GM19025 (cell line): ENCODE measurements around the gene LRRC28.

Source experiments
- ATAC-seq: cut with Tn5 transposase; IDR thresholded peaks from one replicate; pipeline ENCODE4 v1.9.1; 2021; ENCODE audit warnings: mild to moderate bottlenecking, low read depth, moderate library complexity; ENCODE audit not compliant: unreplicated experiment

LRRC28 gene

DNA sequence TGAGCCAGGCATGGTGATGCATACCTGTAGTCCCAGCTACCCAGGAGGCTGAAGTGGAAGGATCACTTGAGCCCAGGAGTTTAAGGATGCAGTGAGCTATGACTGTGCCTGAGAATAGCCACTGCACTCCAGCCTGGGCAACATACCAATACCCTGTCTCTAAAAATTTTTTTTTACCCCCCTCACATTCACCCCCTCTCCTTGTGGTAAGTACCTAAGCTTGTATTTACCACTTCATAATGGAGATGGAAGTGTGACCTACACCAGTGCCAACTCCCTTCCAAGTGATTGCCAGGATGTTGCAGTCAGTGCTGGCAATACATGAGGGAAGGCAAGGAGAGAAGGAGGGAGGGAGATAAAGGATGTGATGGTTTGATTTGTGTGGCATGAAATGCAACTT is 84.2 kb downstream of the LRRC28 start:
- ATAC-seq: no peak

DNA sequence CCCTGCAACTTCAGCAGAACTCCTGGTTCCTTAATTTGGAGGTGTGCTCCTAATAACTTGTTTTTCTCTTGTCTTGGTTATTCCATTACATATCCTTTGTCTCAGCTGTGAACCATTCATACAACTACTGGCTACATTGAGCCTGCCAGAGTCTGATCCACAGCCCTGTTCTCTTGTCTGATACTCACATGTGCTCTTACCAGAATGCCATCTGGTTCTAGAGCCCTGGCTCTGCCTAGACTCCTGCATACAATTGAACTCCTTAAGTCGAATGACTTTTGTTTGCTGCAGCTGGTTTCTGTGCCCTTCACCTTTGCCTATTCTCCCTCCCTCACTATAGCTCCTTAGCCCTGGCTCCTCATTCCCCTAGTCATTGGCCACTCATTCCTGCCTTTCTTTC is 85.5 kb downstream of the LRRC28 start:
- no peak for ATAC-seq

DNA sequence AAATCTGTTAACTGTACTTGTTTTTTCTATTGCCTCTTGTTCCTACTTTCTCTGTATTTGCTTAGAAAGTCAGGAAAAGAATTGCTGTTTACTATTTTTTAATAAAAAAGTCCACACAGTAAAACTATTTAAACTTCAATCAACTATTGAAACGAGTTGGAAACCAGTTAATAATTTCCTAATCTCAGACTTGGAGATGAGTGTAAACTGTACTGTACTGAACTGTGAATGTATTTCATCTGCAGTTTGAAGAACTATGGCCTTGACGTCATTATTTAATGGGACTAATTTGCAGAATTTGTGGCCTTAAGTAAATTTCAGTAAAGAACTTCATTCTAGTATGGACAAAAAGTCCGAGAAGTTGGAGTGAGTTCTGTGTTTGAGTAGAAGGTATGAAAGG is 89.1 kb downstream of the LRRC28 start:
- no peak for ATAC-seq

DNA sequence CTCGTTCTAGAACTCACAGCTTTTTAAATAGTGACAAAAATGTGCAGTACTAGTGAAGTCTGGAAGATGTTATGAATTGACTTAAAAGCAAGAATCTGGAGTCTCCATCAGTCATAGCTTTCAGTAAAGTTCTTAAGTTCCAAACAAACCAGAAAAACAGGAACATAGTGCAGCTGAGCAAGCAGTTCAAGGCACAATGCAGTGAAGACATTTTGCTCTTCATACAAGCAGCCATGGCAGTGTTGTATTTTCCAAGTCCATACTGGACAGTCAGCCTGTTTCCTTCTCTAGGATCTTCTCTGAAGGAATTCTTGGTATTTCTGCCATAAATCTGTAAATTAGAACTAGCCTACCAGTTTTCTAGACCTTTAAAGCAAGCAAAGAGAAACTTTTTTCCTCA is 90.5 kb downstream of the LRRC28 start:
- no peak for ATAC-seq

DNA sequence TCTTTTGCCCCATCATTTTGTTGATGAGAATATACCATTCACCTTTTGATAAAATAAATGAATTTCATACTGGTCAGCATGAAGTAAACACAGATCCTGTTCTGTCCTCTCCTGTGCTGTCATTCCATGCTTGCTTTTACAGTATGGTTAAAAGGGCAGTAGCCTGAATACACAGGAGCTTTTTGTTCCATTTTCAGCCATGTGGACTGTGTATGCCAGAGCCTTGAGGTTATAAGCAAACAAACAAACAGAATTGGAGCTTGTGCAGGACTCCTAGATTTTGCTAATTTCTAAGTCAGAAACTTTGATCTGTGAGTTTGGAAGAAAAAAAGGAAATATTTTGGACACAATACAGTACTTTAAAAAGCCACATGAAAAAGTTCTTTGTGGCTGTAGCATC is 91.9 kb downstream of the LRRC28 start:
- no peak for ATAC-seq

DNA sequence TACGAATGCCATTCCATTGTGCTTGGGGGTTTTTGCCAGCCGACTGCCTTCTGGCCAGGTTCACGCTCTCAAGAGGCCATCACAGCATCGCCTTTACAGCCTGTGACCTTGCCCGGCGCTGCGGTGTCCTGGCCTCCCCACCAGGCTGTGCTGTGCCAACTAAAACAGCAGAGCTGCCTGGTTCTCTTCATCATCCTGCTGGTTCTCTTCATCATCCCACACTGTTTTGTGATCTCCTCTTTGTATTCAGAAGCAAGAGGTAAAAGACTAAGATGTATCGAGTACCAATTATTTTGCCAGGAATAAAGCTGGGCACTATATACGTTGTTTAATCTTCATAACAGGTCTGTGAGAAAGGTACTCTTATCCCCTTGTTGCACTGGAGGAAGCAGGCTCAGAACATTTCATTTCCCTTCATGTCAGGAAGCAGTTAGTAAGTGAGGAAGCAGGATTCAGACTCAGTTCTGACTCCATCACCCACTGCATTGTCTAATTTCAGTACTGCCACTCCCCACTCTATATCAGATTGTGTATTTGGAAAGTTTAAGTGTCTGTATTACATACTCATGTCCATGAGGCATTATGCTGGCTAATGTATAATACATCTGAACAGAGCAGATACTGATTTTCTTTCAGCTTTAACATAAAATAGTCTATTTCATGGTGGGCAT is 92.7 kb downstream of the LRRC28 start:
- ATAC-seq: no peak

DNA sequence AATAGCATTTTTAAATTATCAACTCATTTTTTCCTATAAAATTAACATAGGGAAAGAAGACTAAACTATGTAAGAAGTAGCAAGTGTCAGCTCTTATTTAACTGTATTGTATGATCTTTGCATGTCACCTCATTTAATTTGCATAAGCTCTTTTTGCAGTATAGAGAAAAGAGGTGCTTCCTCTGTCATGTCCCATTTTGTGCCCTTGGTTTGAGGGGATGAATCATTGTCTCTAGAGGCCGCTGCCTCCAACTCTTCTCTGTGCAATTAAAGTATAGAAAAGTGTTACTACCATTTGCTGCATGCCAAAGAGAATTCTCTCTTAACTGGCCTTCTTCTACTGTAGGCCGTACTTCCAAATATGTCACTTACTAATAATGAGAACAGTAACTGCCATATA is 93.4 kb downstream of the LRRC28 start:
- ATAC-seq: no peak

DNA sequence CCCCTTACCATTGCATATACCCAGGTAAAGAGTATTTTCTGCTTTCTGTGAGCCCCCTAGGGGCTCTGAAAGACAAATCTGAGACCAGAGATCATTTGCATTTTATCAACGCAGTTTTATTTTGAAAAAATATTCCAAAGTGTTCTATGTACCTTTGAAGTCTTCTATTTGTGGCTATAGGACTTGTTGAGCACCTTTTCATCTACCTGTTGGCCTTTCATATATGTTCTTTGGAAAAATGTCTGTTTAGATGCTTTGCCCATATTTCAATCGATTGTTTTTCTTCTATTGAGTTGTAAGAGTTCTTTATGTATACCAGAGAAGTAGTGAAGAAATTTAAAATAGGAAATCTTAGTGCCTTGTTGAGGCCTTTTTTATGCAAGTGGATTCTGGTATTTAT is 94.0 kb downstream of the LRRC28 start:
- no peak for ATAC-seq

DNA sequence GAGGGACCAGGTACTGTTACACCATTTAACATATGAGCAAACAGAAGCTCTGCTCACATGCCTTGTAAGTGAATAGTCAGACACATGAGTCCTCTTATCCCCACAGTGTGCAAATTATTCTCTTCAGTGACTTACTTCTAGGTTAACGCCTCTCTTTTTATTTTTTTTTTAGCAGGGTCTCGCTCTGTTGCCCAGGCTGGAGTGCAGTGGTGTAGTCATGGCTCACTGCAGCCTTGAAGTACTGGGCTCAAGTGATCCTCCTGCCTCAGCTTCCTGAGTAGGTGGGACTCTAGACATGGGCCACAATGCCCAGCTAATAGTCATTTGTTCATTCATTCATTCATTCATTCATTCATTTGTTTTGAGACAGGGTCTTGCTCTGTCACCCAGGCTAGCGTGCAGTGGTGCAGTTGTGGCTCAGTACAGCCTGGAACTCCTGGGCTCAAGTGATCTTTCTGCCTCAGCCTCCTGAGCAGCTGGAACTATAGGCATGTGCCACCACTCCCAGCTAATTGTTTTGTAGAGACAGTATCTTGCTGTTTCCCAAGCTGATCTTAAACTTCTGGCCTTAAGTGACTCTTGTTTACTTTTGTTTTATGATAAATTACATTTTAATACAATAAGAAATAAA is 94.7 kb downstream of the LRRC28 start:
- no peak for ATAC-seq

DNA sequence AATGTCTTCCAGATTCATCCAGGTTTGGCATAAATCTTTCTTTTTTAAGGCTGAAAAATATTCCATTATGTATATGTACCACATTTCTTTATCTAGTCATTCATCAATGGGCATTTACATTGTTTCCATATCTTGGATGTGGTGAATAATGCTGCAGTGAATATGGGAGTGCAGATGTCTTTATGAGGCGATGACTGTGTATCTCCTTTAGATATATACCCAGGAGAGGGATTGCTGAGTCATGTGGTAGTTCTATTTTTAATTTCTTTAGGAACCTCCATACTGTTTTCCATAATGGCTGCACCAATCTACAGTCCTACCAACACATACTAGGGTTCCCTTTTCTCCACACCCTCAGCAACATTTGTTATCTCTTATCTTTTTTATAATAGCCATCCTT is 96.3 kb downstream of the LRRC28 start:
- ATAC-seq: no peak

DNA sequence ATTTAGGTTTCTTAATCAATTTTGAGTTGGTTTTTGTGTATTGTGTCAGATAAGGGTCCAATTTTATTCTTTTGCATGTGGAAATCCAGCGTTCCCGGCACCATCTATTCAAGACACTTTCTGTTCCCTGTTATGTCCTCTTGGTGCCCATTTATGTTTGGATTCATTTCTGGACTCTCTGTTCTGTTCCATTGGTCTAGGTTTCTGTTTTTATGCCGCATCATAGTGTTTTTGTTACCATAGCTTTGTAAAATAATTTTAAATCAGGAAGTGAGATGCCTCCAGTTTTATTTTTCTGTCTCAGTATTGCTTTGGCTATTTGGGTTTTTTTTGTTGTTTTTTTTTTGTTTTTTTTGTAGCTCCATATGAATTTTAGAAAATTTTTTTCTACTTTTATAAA is 97.1 kb downstream of the LRRC28 start:
- ATAC-seq: no peak

DNA sequence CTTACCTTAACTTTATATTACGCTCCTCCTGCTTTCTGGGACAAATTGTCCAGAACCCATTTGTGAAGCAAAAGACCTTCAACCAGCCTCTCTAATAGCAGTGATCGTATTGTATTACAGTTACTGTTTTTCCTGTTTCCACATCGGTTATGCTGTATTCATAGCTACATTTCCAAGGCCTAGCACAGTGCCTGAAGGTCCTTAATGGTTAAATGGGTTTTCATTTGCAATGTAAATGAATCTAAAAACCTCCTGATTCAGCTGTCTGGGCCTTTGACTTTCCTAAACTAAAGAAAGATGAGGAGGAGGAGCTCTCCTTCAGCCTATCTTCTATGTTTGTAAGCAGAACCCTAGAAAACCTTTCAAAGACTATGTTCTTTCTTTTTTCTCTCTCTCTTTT is 99.1 kb downstream of the LRRC28 start:
- ATAC-seq: no peak

DNA sequence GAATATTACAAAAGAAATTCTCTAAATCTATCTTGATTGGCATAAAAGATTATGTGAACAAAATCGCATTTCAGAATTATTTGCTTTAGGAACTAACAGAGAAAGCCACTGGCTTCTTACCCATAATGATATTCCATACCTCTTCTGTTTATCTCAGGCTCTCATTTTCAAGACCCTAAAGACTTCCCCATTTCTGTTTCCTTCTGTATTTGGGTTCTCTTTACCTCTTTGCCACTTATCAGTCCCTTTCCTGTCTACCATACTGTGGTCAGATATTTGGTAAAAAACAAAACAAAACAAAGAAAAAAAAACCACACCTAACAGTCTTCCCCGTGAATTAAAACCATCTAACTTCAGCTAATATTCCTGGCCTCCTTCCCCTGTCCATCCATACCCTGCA is 108.5 kb downstream of the LRRC28 start:
- ATAC-seq: no peak

DNA sequence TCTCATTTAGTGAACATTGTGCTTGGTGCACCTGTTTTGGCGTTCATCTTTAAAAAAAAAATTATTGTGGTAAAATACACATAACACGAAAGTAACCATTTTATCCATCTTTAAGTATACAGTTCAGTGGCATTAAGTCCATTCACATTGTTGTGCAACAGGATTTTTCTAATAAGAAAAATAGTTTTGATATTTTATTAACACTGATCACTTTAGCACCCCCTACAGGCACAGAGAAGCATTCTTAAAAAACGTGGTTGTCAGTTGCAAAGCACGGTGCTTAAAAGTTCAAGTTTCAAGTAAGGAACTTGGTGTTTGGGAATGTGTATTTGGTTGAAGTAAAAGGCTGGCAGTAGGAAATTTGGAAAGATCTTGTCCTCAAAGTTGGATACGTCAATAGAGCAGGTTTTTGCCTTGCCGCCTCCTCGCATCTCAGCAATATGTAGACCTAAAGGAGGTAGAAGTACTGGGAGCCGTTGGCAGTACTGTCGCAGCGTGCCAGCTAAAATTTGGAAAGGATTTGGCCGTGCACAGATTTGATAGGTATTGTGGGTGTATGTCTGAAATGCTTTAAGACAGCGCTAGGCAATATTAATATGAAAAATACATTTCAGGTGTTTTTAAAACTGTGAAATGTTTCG is 110.4 kb downstream of the LRRC28 start:
- ATAC-seq: no peak

DNA sequence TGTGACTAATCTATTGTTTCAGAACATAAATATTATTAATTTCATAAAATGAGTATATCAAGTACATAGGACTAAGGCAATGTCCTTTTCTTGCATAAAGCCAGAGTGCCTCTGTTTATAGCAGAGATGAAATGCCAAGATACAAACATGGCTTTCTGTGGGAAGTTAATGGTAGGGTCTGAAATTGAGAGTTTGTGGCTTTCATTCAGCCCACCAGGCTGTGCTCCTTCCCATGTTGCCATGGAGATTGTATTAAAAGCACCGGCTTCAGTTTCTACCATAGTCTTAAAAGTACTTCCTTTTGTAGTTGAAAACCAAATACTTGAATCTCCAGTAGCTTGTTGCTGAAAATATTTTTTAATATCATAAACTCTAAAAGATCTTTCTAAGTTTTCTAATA is 114.0 kb downstream of the LRRC28 start:
- ATAC-seq: peak; percentile 57

DNA sequence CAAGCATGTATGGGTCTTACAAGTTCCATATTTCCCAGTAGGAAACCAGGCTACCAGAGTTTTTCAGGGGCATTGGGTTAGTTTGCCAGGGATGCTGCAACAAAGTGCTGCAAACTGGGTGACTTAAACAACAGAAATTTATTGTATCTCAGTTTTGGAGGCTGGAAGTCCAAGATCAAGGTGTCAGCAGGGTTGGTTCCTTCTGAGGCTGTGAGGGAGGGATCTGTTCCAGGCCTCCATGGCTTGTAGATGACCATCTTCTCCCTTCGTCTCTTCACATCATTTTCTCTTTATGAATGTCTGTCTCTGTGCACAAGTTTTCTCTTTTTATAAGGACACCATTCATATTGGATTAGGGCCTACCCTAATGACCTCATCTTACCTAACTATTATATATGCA is 114.7 kb downstream of the LRRC28 start:
- ATAC-seq: no peak

DNA sequence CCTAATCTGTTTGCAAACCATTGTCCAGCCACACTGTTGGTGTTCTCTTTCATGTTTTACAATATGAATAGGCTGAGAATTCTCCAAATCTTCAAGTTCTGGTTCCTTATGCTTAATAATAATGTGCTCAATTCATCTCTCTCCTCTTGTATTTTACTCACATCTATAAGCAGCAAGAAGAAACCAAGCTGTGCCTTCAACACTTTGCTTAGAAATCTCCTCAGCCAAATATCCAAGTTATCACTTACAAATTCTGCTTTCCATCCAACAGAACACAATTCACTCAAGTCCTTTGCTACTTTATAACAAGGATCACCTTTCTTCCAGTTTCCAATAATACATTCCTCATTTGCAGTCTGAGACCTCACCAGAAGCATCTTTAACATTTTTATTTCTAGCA is 117.5 kb downstream of the LRRC28 start:
- no peak for ATAC-seq

DNA sequence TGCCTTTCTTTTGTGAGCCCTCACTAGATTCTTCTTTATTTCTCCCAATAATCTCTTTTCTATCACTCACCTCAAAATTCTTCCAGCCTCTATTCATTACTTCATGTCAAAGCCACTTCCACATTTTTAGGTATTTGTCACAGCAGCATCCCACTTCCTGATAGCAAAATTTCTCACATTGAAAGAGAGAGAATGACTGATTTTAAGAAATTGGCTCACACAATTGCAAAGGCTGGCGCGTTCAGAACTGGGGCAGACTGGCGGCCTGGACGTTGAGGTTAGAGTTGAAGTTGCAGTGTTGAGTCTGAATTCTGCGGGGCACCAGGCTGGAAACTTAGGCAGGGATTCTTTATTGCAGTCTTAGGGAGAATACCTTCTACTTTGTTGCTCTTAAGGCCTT is 117.9 kb downstream of the LRRC28 start:
- ATAC-seq: no peak

DNA sequence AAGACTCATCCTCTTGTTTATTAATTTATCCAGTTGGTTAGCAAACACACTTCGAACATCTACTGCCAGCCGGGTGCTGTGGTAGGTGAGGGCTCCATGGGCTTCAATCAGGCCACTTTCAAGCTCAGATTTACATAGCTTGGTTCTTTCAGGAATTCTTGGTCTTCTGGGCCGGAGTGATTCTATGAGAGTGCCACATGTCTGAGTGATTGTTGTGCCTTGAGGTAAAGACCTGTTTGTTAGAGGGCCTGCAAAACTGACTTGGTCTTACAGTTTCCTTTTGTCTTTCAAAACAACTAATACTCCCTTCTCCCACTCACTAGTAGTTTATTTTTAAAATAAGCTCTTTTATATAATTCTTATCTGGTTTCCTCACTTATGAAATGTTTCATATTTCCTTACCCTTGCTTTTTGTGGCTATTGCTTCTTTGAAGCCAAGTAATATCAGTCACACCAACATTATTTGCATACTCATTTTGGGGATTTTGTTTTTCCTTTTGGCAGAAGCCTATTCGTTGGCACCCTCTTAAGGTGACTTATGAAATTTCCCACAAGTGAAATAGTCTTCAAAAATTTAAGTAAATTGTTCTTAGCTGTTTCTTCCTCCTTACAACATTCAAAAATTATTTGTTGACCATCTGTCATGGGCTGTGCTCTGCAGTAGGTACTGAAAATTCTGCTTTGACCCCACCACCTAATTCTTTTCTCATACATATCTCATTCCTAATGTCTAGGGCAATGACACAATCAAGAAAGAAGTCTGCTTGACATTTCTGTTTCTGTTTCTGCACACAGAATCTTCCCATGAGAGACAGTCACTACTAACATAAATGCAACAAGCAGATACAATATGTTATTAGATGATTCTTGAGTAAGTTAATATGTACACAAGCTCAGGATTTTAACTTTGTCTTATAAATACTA is 120.2 kb downstream of the LRRC28 start:
- peak; percentile 87 for ATAC-seq

DNA sequence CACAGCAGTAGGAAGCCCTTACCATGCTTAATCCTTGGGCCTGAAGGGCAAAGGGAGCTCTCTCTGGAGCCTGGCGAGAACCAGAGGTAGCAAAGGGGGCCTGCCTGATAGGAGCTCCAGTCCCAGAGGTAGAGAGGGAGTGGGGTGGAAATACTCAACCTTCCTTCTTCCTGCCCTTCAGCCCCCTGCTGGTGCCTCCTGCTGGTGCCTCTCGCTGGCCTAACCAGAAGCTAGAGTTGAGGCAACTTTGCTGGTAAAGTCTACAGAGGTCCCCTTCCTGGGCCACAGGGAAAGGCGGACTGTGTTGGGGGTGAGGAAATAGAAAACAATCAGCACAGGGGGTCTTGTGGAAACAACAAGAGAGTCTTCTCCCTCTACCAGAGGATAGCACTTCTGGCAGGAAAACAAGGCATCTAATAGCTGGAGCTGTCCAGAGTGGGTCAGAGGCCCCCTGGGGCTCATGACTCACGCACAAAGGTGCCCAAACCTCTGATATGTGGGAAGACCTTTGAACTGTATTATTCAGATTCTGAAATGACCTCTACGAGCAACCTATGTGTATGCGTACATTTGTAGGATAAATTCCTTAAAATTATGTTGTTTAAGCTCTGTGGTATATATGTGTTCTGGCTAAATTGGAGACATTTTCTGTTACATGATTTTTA is 133.9 kb downstream of the LRRC28 start:
- no peak for ATAC-seq

DNA sequence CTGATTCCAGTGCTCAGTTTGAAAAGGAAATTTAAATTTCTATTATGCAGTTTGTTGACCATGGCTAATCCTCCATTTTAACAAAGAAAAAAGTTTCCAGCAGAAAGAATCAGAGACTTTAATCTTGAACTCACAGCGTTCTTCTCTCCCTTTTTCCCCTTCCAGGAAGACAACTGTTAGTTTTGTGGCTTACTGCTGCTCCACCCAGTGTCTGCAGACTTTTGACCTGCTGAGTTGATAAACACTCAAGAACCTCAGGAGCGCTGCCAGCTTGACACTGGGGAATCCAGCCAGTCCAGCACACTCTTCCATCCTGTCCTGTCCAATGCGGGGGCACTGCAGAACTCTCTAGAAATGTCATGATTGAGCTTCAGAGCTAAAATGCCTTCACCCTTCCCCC is 134.6 kb downstream of the LRRC28 start:
- ATAC-seq: no peak
